Smooth muscle cell of the brain vasculature (primary cell): ENCODE data around the gene CFAP45.

Experiments used
- DNase-seq: peaks from one replicate; pipeline ENCODE4 v3.0.0-alpha.2; 2012; ENCODE audit warnings: low read depth, low spot score

CFAP45 gene

GRCh38 chr1:159827549-159827948 lies 72.4 kb downstream of the CFAP45 start:
- no peak for DNase-seq

- DNase-seq: no peak
Measured at GRCh38 chr1:159827102-159827490, 72.9 kb downstream of the CFAP45 start.

- no peak for DNase-seq
Measured at GRCh38 chr1:159826441-159827101, 73.4 kb downstream of the CFAP45 start, which contains the start of gene SLAMF8. TSS of gene SLAMF8 (plus strand) at chr1:159826873. CDS start at chr1:159826899, 26 bp downstream.

GRCh38 chr1:159825564-159825963 lies 74.4 kb downstream of the CFAP45 start:
- DNase-seq: no peak

- no peak for DNase-seq
Measured at GRCh38 chr1:159823406-159823805, 76.6 kb downstream of the CFAP45 start.
